ENCODE measurements around the gene ADGRD1.

The ADGRD1 gene

DNA sequence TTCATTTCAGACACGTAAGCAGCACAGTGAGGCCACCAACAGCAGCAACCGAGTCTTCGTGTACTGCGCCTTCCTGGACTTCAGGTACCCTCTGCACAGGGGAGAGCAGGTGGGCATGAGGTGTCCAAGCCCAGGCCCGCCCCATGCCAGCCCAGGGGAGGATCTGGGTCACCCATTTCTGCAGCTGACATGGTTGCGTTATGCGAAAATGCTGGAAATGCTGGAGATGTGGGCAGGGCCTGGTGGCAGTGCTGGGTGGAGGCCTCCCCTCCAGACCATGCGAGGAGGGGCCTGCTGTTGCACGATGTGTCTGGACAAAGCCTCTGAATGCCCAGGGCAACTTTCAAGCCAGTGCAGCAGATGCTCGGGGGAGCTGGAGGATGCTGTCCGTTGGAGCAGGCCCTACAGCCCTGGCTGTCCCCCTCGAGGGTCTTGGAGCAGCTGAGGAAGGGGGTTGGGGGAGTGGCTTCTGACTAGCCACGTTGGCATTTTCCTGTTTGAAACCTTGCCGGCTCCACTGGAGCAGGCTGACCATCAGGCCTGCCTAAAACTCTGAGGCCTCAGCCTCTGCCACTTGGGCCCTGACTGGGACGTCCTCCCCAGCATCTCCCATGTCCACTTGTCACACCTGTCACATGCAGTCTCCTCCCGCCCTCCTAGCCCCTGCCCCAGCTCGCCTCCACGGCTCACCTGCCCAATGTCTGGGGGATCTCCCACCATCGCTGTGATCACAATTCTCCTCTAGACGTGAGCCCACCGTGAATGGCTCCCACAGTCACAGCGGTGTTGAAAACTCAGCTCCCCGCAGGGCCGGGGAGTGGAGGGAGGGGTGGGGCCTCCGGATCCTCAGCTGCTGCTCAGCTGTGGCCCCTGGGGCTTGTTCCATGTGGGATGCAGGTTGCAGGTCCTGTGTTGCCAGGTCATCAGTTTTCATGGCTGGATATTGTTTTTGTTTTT is 123.4 kb downstream of the ADGRD1 start:
- TF ChIP-seq, protein P1, sequence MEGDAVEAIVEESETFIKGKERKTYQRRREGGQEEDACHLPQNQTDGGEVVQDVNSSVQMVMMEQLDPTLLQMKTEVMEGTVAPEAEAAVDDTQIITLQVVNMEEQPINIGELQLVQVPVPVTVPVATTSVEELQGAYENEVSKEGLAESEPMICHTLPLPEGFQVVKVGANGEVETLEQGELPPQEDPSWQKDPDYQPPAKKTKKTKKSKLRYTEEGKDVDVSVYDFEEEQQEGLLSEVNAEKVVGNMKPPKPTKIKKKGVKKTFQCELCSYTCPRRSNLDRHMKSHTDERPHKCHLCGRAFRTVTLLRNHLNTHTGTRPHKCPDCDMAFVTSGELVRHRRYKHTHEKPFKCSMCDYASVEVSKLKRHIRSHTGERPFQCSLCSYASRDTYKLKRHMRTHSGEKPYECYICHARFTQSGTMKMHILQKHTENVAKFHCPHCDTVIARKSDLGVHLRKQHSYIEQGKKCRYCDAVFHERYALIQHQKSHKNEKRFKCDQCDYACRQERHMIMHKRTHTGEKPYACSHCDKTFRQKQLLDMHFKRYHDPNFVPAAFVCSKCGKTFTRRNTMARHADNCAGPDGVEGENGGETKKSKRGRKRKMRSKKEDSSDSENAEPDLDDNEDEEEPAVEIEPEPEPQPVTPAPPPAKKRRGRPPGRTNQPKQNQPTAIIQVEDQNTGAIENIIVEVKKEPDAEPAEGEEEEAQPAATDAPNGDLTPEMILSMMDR (IDR thresholded peaks at IDR 0.05; ENCODE audit: low read length, missing control alignments) = no peak
- no peak overlapping the region for H3K4me3 ChIP-seq (replicated peaks; ENCODE audit: low read depth, low read length)
- DNase-seq (ENCODE audit: low read depth) = no peak

DNA sequence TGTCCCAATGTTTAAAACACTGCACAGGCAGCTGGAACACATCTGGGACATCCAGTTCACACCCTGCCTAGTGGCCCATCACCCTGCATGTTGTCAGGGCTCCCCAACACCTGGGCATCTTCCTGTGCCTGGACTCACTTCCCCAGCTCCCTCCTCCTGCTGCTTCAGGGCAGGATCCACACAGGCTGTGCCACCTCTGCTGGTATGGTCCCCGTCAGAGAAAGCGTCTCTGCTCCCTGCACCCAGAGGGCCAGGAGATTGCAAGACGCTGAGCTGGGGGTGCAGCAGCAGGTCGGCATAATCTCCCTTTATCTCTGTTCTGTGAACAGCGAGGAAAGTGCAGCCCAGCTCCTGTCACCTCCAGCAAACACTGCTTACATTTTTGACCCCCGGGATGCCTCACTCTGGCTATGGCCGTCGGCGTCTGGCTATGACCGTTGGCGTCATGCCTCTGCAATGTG is 124.3 kb downstream of the ADGRD1 start:
- DNase-seq (ENCODE audit: low read depth) = no peak
- TF ChIP-seq, protein P1 (IDR thresholded peaks at IDR 0.05; ENCODE audit: low read length, missing control alignments) = no peak
- no peak overlapping the region for H3K4me3 ChIP-seq (replicated peaks; ENCODE audit: low read depth, low read length)

DNA sequence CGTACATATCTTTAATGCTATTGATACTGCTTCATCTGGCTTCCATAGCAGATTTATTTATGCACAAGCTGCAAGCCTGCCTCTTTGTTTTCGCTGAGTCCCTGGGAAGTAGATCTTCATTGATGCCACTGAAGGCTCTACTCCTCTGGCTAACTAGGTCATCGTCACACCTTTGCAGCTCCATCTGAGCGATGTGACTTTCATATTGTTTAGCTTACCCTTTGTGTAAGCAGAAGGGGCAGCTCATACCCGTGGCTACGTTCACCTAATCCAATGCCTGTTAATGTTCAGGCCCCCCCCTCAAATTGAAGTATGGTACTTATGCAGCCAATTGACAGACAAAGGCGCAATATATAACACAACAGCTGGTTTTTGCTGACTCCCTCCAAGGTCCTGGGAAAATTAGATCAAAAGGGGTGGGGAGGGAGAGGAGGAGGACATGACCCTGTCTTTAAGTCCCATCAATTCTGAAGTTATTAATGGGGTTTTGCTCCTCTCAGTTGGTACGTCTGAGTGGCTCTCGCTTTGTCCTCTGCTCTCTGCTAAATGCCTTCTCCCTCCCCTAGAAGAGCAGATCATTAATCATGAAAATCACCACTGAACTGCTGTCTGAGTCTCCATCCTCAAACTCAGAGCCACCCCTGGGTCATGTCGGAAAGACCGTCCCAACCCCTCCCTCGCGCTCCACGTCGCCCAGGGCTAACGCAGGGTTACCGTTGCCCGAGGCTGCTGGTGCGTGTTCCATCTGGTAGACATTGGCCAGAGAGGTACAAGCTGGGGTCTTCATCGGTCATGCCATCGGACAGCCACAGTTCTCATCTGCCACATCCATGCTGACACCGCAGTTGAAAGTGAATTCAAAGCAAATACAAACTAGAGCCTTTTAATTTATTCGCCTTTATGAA is 128.8 kb downstream of the ADGRD1 start:
- no peak overlapping the region for H3K4me3 ChIP-seq (replicated peaks; ENCODE audit: low read depth, low read length)
- TF ChIP-seq, protein P1 (IDR thresholded peaks at IDR 0.05; ENCODE audit: low read length, missing control alignments) = no peak
- DNase-seq (ENCODE audit: low read depth) = no peak

DNA sequence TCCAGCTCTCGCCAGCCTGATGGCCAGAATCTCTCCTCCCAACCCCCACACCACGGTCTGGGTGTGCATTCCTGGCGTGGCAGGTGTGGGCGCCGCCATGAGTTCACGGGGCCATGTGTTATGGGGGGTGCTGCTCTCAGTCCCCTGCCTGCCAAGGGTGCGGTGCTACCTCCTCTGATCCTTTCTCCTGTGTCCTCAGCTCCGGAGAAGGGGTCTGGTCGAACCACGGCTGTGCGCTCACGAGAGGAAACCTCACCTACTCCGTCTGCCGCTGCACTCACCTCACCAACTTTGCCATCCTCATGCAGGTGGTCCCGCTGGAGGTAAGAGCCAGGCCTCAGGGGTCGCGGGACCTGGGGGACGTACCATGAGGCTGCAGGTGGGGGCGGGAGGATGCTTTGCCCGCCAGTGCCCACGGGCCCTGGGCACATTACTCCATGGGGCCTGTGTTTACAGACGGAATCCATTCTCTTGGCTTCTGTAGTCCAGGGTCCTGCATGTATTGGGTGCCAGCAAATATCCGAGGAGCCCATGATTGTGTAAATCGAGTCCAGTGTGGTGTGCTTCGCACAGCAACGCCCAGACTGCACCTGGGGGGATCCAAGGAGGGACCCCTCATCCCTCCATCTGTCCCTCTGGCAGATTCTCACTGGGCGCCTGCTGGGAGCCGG is 130.8 kb downstream of the ADGRD1 start:
- TF ChIP-seq, protein P1 (IDR thresholded peaks at IDR 0.05; ENCODE audit: low read length, missing control alignments) = no peak
- H3K4me3 ChIP-seq (replicated peaks; ENCODE audit: low read depth, low read length) = no peak overlapping the region
- DNase-seq (ENCODE audit: low read depth) = no peak

DNA sequence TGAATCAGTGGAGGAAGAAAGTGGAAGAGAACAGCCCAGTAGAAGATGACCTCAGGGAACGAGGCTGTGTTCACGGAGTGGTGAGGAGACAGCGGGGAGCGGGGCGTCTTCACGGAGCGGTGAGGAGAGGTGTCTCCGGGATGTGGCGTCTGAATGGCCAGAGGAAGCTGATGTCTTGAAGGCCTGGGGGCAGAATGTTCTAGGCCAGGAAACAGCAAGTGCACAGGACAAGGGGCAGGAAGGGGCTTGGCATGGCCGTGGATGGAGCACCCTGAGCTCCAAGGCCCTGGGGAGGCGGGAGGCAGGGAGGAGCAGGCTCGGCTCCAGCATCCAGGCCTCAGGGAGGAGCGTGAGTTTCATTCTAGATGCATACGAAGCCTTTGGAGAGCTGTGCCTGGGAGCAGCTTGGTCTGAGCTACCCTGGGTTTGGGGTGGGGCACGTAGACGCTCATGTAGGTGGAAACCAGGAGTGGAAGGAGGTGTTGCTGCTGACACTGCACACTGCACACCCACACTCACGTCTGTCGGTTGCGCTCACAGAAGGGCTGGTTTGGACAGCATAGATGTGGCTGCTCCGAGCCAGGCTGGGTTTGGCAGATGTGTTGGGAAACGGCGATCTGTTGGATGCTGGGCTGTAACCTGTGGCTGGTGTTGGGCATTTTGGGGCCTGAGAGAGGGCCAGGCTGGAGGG is 131.6 kb downstream of the ADGRD1 start:
- TF ChIP-seq, protein P1 (IDR thresholded peaks at IDR 0.05; ENCODE audit: low read length, missing control alignments) = no peak
- no peak for DNase-seq (ENCODE audit: low read depth)
- no peak overlapping the region for H3K4me3 ChIP-seq (replicated peaks; ENCODE audit: low read depth, low read length)

Data from fibroblast of pulmonary artery (primary cell).